ENCODE data around the gene LMF1. TPM values are rescaled to one million over a fixed set of nuclear protein-coding genes. Genes with fewer than 3 reads are reported as not detected.

The LMF1 gene
- total and polyA plus RNA-seq, 2 of the 8 experiments (the other 6 are each of a cell fraction or from before 2014, with no cell fraction given) = 3.5 to 9.1 TPM

- TF ChIP-seq CHD7 (IDR thresholded peaks at IDR 0.05; ENCODE audit: insufficient replicate concordance, low read length) (no peak), SP2 (IDR thresholded peaks at IDR 0.05; ENCODE audit: low read length) (no peak), POLR2A (IDR thresholded peaks at IDR 0.05; ENCODE audit: control extremely low read depth in 1 of 2, low read depth in 2 of 2, low read length in 2 of 2) (no peak), POLR2AphosphoS5 (IDR thresholded peaks at IDR 0.05; ENCODE audit: low read depth, low read length) (no peak), RAD21 (IDR thresholded peaks at IDR 0.05 in 1 of 2, conservative IDR thresholded peaks at IDR 0.05 in 1 of 2; ENCODE audit: low read depth in 2 of 2, low read length in 2 of 2) (no peak), BACH1 (IDR thresholded peaks at IDR 0.05; ENCODE audit: low read length) (no peak), BCL11A (IDR thresholded peaks at IDR 0.05; ENCODE audit: low read depth in 2 of 2, low read length in 2 of 2) (no peak), ATF2 (IDR thresholded peaks at IDR 0.05; ENCODE audit: low read length) (no peak)
These were observed 148.4 kb downstream of the LMF1 start (continued) for GRCh38 chr16:822174-822908.

All from H1 (cell line).